ENCODE data around the gene CYS1. TPM values are rescaled to one million over a fixed set of nuclear protein-coding genes. Genes with fewer than 3 reads are reported as not detected.

CYS1 gene
- total and polyA plus RNA-seq, 8 donors, result 0.60 to 18.8 (median 15.8) TPM

GRCh38 chr2:10103179-10103578 lies 23.0 kb upstream of the CYS1 start:
- DNase-seq (no peak), ATAC-seq (no peak)
- Histone ChIP-seq H3K27ac (no peak overlapping the region), H3K4me3 (no peak overlapping the region), H3K4me1 (no peaks in the 10 kb centered on the region), H3K27me3 (no peaks in the 10 kb centered on the region), H3K36me3 (no peaks in the 10 kb centered on the region), H3K9me3 (no peaks in the 10 kb centered on the region)
- intact Hi-C loops (cut with DNase I), result no loop called here
- TF ChIP-seq, protein P1, sequence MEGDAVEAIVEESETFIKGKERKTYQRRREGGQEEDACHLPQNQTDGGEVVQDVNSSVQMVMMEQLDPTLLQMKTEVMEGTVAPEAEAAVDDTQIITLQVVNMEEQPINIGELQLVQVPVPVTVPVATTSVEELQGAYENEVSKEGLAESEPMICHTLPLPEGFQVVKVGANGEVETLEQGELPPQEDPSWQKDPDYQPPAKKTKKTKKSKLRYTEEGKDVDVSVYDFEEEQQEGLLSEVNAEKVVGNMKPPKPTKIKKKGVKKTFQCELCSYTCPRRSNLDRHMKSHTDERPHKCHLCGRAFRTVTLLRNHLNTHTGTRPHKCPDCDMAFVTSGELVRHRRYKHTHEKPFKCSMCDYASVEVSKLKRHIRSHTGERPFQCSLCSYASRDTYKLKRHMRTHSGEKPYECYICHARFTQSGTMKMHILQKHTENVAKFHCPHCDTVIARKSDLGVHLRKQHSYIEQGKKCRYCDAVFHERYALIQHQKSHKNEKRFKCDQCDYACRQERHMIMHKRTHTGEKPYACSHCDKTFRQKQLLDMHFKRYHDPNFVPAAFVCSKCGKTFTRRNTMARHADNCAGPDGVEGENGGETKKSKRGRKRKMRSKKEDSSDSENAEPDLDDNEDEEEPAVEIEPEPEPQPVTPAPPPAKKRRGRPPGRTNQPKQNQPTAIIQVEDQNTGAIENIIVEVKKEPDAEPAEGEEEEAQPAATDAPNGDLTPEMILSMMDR (IDR thresholded peaks at IDR 0.05), result no peak

DNA sequence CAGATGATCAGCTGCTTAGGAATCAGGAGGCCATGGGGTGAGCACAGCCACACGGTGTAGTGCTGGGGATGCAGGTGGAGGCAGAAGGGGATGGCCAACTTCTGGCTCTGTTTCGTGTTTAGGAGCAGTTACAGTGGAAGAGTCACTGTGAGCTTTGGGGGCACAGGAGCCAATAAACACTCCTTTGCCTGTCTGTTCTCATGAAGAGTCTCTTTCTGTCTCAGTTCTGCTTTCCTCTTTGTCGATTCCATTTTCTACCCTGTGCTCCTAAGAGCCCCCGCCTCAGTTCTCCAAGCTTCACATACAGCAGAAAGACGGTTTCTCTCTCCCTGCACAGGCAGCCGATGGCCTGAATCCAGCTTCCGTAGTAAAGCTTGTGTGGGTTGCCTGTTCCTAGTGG lies 21.3 kb upstream of the CYS1 start:
- Histone ChIP-seq H3K4me1 (peaks cover 0 to 8% of the 10 kb centered on the region in 2 donors), H3K27me3 (no peaks in the 10 kb centered on the region), H3K27ac (no peak overlapping the region), H3K9me3 (no peaks in the 10 kb centered on the region), H3K36me3 (no peaks in the 10 kb centered on the region), H3K4me3 (no peak overlapping the region)
- TF ChIP-seq, protein P1 (IDR thresholded peaks at IDR 0.05), result no peak
- ATAC-seq (no peak), DNase-seq (no peak)
- intact Hi-C loops (cut with DNase I), result no loop called here

- Histone ChIP-seq H3K27ac (no peak overlapping the region), H3K27me3 (peaks cover 0 to 21% of the 10 kb centered on the region in 2 donors), H3K4me3 (no peak overlapping the region), H3K36me3 (no peaks in the 10 kb centered on the region), H3K9me3 (no peaks in the 10 kb centered on the region), H3K4me1 (peaks cover 0 to 8% of the 10 kb centered on the region in 2 donors)
- ATAC-seq (peak; percentile 99), DNase-seq (peak in 3 of 4 donors; percentile 62 to 92 (median 67))
- intact Hi-C loops (cut with DNase I), result no loop called here
- TF ChIP-seq, protein P1 (IDR thresholded peaks at IDR 0.05), result peak; percentile 82 to 89
Measured at GRCh38 chr2:10097352-10098148, 17.3 kb upstream of the CYS1 start.

DNA sequence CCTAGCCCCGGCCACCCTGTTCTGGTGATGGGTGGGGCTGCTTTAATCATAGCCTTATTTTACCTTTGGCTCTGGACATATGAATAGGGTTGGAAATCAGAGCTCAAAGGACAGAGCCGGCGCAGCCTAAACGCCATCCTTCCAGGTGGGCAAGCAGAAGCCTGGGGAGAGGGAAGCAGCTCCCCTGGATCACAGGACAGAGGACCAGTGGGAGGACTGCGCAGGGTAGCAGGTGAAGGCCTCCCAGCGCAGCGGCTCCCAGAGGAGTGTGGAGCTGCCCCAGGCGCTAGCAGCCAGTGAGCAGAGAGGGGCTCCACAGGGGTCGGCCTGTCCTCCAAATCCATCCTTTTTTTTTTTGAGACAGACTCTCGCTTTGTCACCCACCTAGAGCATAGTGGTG lies 16.4 kb upstream of the CYS1 start:
- H3K9me3 ChIP-seq, result no peaks in the 10 kb centered on the region
- TF ChIP-seq, protein P1 (IDR thresholded peaks at IDR 0.05), result no peak
- H3K27me3 ChIP-seq, result peaks cover 2 to 26% of the 10 kb centered on the region in 2 donors
- H3K27ac ChIP-seq, result no peak overlapping the region
- H3K36me3 ChIP-seq, result no peaks in the 10 kb centered on the region
- intact Hi-C loops (cut with DNase I), result no loop called here
- no peak for DNase-seq
- peaks cover 0 to 8% of the 10 kb centered on the region in 2 donors for H3K4me1 ChIP-seq
- no peak overlapping the region for H3K4me3 ChIP-seq
- no peak for ATAC-seq

DNA sequence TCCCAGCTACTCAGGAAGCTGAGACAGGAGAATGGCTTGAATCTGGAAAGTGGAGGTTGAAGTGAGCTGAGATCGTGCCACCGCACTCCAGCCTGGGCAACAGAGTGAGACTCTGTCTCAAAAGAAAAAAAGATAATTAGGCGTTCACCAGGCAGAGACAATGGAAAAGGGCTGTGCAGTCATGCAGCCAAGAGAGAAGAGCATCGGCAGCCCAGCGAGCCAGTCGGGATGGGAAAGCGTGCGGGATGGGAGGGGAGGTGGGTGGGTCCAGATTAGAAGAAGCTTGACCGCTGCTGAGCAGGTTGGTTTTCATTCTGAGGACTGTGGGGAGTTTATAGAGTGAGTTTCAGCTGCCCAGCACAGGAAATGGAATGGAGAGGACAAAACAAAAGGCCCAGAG lies 15.0 kb upstream of the CYS1 start:
- peaks cover 11 to 37% of the 10 kb centered on the region in 2 donors for H3K27me3 ChIP-seq
- H3K36me3 ChIP-seq, result no peaks in the 10 kb centered on the region
- no peak overlapping the region for H3K27ac ChIP-seq
- no peak overlapping the region for H3K4me3 ChIP-seq
- TF ChIP-seq, protein P1 (IDR thresholded peaks at IDR 0.05), result no peak
- no peaks in the 10 kb centered on the region for H3K9me3 ChIP-seq
- DNase-seq (no peak), ATAC-seq (no peak)
- H3K4me1 ChIP-seq, result peaks cover 5 to 16% of the 10 kb centered on the region in 2 donors
- intact Hi-C loops (cut with DNase I), result no loop called here

Data from left lung (tissue), 10 donors.